Epithelial cell of prostate (primary cell): ENCODE data around the gene APOBEC3A.

ENCODE experiments used
- DNase-seq: peaks from one replicate; pipeline ENCODE4 v3.0.0-alpha.2; 2011; ENCODE audit warnings: low read depth, low spot score
- H3K27ac ChIP-seq: fragments of 450-650 bp; 2 replicates; pipeline ENCODE4 v1.5.1; 2017; ENCODE audit warnings: mild to moderate bottlenecking

The APOBEC3A gene

GRCh38 chr22:38957046-38957770 is at the start of gene APOBEC3A:
Gene APOBEC3A (plus strand): TSS chr22:38957609. CDS start chr22:38957692, 83 bp downstream.
- H3K27ac ChIP-seq, result no peak within 1 kb of the TSS
- DNase-seq, result no peak

- no peak for DNase-seq
- no peak overlapping the region for H3K27ac ChIP-seq
Measured at GRCh38 chr22:38907767-38908166, 49.6 kb upstream of the APOBEC3A start.

- no peak for DNase-seq
- H3K27ac ChIP-seq, result no peak overlapping the region
Measured at GRCh38 chr22:38911434-38911833, 46.0 kb upstream of the APOBEC3A start.

GRCh38 chr22:38919631-38920190 is 37.7 kb upstream of the APOBEC3A start:
- no peak overlapping the region for H3K27ac ChIP-seq
- DNase-seq, result no peak

- DNase-seq, result peak; percentile 73
- no peak overlapping the region for H3K27ac ChIP-seq
Measured at GRCh38 chr22:38921120-38921519, 36.3 kb upstream of the APOBEC3A start.

GRCh38 chr22:38921806-38922205 is 35.6 kb upstream of the APOBEC3A start:
- DNase-seq, result no peak
- no peak overlapping the region for H3K27ac ChIP-seq

- peak overlapping the region; percentile 50 for H3K27ac ChIP-seq
- DNase-seq, result peak; percentile 43
Measured at GRCh38 chr22:38923463-38924346, 33.7 kb upstream of the APOBEC3A start.

- peak overlapping the region; percentile 50 for H3K27ac ChIP-seq
- peak; percentile 45 for DNase-seq
Measured at GRCh38 chr22:38924347-38924952, 33.0 kb upstream of the APOBEC3A start.

- DNase-seq, result no peak
- H3K27ac ChIP-seq, result no peak overlapping the region
Measured at GRCh38 chr22:38925571-38926041, 31.8 kb upstream of the APOBEC3A start.

GRCh38 chr22:38927033-38927781 is 30.2 kb upstream of the APOBEC3A start:
- no peak for DNase-seq
- H3K27ac ChIP-seq, result no peak overlapping the region

- DNase-seq, result no peak
- H3K27ac ChIP-seq, result no peak overlapping the region
Measured at GRCh38 chr22:38930512-38930911, 26.9 kb upstream of the APOBEC3A start.

- H3K27ac ChIP-seq, result no peak overlapping the region
- peak; percentile 67 for DNase-seq
Measured at GRCh38 chr22:38935023-38935422, 22.4 kb upstream of the APOBEC3A start.

GRCh38 chr22:38935616-38936015 is 21.8 kb upstream of the APOBEC3A start:
- H3K27ac ChIP-seq, result no peak overlapping the region
- no peak for DNase-seq

GRCh38 chr22:38936562-38936961 is 20.8 kb upstream of the APOBEC3A start:
- no peak for DNase-seq
- H3K27ac ChIP-seq, result no peak overlapping the region

GRCh38 chr22:38937036-38937435 is 20.4 kb upstream of the APOBEC3A start:
- DNase-seq, result no peak
- H3K27ac ChIP-seq, result no peak overlapping the region

GRCh38 chr22:38937541-38937940 is 19.9 kb upstream of the APOBEC3A start:
- no peak overlapping the region for H3K27ac ChIP-seq
- DNase-seq, result no peak

GRCh38 chr22:38938221-38938620 is 19.2 kb upstream of the APOBEC3A start:
- DNase-seq, result no peak
- no peak overlapping the region for H3K27ac ChIP-seq

GRCh38 chr22:38938925-38939324 is 18.5 kb upstream of the APOBEC3A start:
- no peak for DNase-seq
- no peak overlapping the region for H3K27ac ChIP-seq

GRCh38 chr22:38940811-38941384 is 16.5 kb upstream of the APOBEC3A start:
- no peak overlapping the region for H3K27ac ChIP-seq
- no peak for DNase-seq
